ENCODE measurements around the gene KSR2.

Gene KSR2

GRCh38 chr12:117968151-117968789 lies 520 bp downstream of the KSR2 start:
- DNase-seq (ENCODE audit: low read depth, low spot score), result no peak

- no peak for DNase-seq (ENCODE audit: low read depth, low spot score)
Measured at GRCh38 chr12:117967512-117967911, 1.3 kb downstream of the KSR2 start.

- no peak for DNase-seq (ENCODE audit: low read depth, low spot score)
Measured at GRCh38 chr12:117967043-117967442, 1.7 kb downstream of the KSR2 start.

- no peak for DNase-seq (ENCODE audit: low read depth, low spot score)
Measured at GRCh38 chr12:117966511-117966910, 2.3 kb downstream of the KSR2 start.

- DNase-seq (ENCODE audit: low read depth, low spot score), result no peak
Measured at GRCh38 chr12:117963836-117964235, 5.0 kb downstream of the KSR2 start.

GRCh38 chr12:117936722-117937484 lies 31.9 kb downstream of the KSR2 start:
- DNase-seq (ENCODE audit: low read depth, low spot score), result no peak

- no peak for DNase-seq (ENCODE audit: low read depth, low spot score)
Measured at GRCh38 chr12:117933545-117933944, 35.2 kb downstream of the KSR2 start.

GRCh38 chr12:117926391-117926899 lies 42.3 kb downstream of the KSR2 start:
- no peak for DNase-seq (ENCODE audit: low read depth, low spot score)

GRCh38 chr12:117921929-117922777 lies 46.6 kb downstream of the KSR2 start:
- no peak for DNase-seq (ENCODE audit: low read depth, low spot score)

GRCh38 chr12:117919479-117919878 lies 49.3 kb downstream of the KSR2 start:
- no peak for DNase-seq (ENCODE audit: low read depth, low spot score)

- no peak for DNase-seq (ENCODE audit: low read depth, low spot score)
Measured at GRCh38 chr12:117914686-117915085, 54.1 kb downstream of the KSR2 start.

GRCh38 chr12:117912756-117913155 lies 56.0 kb downstream of the KSR2 start:
- DNase-seq (ENCODE audit: low read depth, low spot score), result no peak

- DNase-seq (ENCODE audit: low read depth, low spot score), result no peak
Measured at GRCh38 chr12:117908411-117908810, 60.4 kb downstream of the KSR2 start.

GRCh38 chr12:117907108-117907689 lies 61.6 kb downstream of the KSR2 start:
- DNase-seq (ENCODE audit: low read depth, low spot score), result no peak

GRCh38 chr12:117904051-117904450 lies 64.7 kb downstream of the KSR2 start:
- DNase-seq (ENCODE audit: low read depth, low spot score), result no peak

- DNase-seq (ENCODE audit: low read depth, low spot score), result no peak
Measured at GRCh38 chr12:117903110-117903840, 65.5 kb downstream of the KSR2 start.

- DNase-seq (ENCODE audit: low read depth, low spot score), result no peak
Measured at GRCh38 chr12:117901631-117902030, 67.2 kb downstream of the KSR2 start.

GRCh38 chr12:117900561-117900960 lies 68.2 kb downstream of the KSR2 start:
- DNase-seq (ENCODE audit: low read depth, low spot score), result no peak

GRCh38 chr12:117897372-117898161 lies 71.2 kb downstream of the KSR2 start:
- DNase-seq (ENCODE audit: low read depth, low spot score), result no peak

- no peak for DNase-seq (ENCODE audit: low read depth, low spot score)
Measured at GRCh38 chr12:117896009-117896408, 72.8 kb downstream of the KSR2 start.
